SK-N-MC (cell line): ENCODE measurements around the gene C1orf116.

Experiments used
- EZH2 ChIP-seq: fragments of 200-600 bp; sonication (generic); IDR thresholded peaks from one replicate; pipeline ENCODE4 v1.6.1; 2017; ENCODE audit warnings: antibody characterized with exemption
- POLR2AphosphoS5 ChIP-seq: IDR thresholded peaks from 2 replicates; pipeline ENCODE4 v1.6.1; 2012; ENCODE audit warnings: mild to moderate bottlenecking, low read depth, low read length, borderline replicate concordance

DNA sequence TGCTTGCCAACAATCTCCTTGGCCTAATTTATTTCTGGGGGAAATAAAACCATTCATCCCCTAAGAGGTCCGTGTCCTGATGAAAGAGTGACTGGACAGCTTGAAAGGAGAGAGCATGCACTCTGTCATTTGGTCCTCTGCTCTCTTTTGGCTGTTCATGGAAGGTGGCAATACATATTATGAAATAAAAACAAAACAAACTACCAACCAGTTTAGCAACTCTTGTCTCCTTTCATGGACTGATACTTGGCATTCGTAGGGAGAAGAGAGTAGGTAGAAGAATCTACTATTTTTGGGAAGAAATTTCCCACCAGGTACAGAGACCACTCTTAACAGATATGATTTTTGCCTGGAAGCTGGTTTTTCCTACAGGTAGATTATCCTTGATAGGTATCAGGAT lies 746 bp upstream of the C1orf116 start:
- TF ChIP-seq EZH2 (no peak), POLR2AphosphoS5 (no peak)
